H1 (cell line): ENCODE results near the gene WSCD2.

Experiments
- CHD1 ChIP-seq: IDR thresholded peaks from 2 replicates; pipeline ENCODE4 v1.6.1; 2012; ENCODE audit warnings: low read depth, low read length, improper control_type of control experiment
- EZH2 ChIP-seq: fragments of 200-600 bp; sonication (generic); IDR thresholded peaks from 2 replicates; pipeline ENCODE4 v1.7.1; 2012; ENCODE audit warnings: low read depth, mild to moderate bottlenecking, moderate library complexity, low read length, inconsistent platforms; ENCODE audit not compliant: severe bottlenecking
- HDAC6 ChIP-seq: IDR thresholded peaks from one replicate; pipeline ENCODE4 v1.7.1; 2012; ENCODE audit warnings: low read depth, mild to moderate bottlenecking, inconsistent platforms, low read length, moderate library complexity
- JUN ChIP-seq: IDR thresholded peaks from 2 replicates; pipeline ENCODE4 v1.6.1; 2011; ENCODE audit warnings: low read depth, mild to moderate bottlenecking, improper control_type of control experiment, low read length
- POLR2A ChIP-seq, 2 experiments: IDR thresholded peaks; 1 replicate in 1 of 2; 2 replicates in 1 of 2; pipeline ENCODE4 v1.6.1; 2011; ENCODE audit warnings: low read depth in 2 of 2, low read length in 2 of 2, mild to moderate bottlenecking in 2 of 2; ENCODE audit errors: control extremely low read depth in 1 of 2
- POLR2AphosphoS5 ChIP-seq: IDR thresholded peaks from 2 replicates; pipeline ENCODE4 v1.6.1; 2011; ENCODE audit warnings: low read depth, low read length
- RAD21 ChIP-seq, 2 experiments: IDR thresholded peaks in 1 of 2; conservative IDR thresholded peaks in 1 of 2; 2 replicates each; pipeline ENCODE4 v1.6.1; 2011; ENCODE audit warnings: low read depth in 2 of 2, low read length in 2 of 2, improper control_type of control experiment in 1 of 2, inconsistent platforms in 1 of 2, mild to moderate bottlenecking in 1 of 2, moderate library complexity in 1 of 2
- SIN3A ChIP-seq, 2 experiments: IDR thresholded peaks in 1 of 2; conservative IDR thresholded peaks in 1 of 2; 2 replicates each; pipeline ENCODE4 v1.6.1; 2011 to 2012; ENCODE audit warnings: low read length in 2 of 2, improper control_type of control experiment in 1 of 2, low read depth in 1 of 2, mild to moderate bottlenecking in 1 of 2
- SP2 ChIP-seq: IDR thresholded peaks from 2 replicates; pipeline ENCODE4 v1.6.1; 2012; ENCODE audit warnings: mild to moderate bottlenecking, low read length, inconsistent platforms
- SUZ12 ChIP-seq: fragments of 200-600 bp; sonication (generic); IDR thresholded peaks from 2 replicates; pipeline ENCODE4 v1.6.1; 2012; ENCODE audit warnings: mild to moderate bottlenecking, inconsistent platforms, low read length, moderate library complexity, mixed read lengths
- TCF12 ChIP-seq: IDR thresholded peaks from 2 replicates; pipeline ENCODE4 v1.6.1; 2011; ENCODE audit warnings: low read depth, mild to moderate bottlenecking, low read length
- ZNF274 ChIP-seq: IDR thresholded peaks from 2 replicates; pipeline ENCODE4 v1.7.0; 2012; ENCODE audit warnings: low read length, borderline replicate concordance; ENCODE audit errors: extremely low read depth
- TF ChIP-seq, protein P1 (sequence below), 3 experiments: IDR thresholded peaks; 1 replicate in 2 of 3; 2 replicates in 1 of 3; pipeline versions ENCODE4 v1.5.1 to v1.6.1; 2011; ENCODE audit warnings: low read length in 3 of 3, mild to moderate bottlenecking in 3 of 3, inconsistent platforms in 2 of 3, low read depth in 1 of 3, moderate library complexity in 1 of 3; ENCODE audit not compliant: insufficient read depth in 1 of 3; ENCODE audit errors: control extremely low read depth in 1 of 3
- TF ChIP-seq, protein P2 (sequence below): IDR thresholded peaks from 2 replicates; pipeline ENCODE4 v1.6.1; 2011; ENCODE audit warnings: low read depth, mild to moderate bottlenecking, low read length; ENCODE audit not compliant: insufficient read depth

DNA sequence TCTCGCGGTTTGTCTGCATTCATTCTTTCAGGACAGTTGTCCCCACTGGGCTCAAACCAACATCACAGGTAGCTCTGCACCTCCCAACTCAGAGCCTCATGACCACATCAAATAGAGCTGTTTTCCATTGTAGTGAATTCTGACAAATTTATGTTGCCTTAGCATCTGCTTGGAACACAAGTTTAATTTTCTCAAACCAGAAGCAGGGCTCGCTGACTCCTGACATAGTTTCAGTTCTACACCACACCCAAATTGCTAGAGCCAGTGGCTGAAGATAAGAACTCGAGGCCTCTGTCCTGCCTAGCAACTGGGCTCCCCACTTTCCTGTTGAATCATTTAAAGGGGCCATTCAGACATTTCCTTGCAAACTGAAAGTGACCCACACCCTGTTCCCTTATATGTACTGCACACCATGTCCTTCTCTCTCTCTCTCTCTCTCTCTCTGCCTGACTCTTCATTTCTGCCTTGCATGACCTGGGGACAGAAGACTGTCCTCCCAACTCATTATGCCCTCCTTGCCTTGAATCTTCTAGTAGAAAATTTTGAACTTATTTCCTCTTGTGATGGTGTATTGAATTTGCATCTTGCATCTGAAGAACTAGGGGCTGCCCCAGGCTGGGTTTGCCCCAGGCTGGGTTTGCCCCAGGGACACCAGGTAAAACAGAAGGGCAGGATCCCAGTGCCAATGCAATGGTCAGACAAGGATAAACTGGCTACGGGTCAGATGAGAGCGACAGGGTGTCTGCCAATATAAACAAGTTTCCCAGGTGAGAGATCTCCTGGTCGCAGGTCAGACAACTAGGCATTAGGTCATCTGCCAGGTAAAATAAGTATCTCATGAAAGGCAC, 9.7 kb upstream of the WSCD2 start:
- TF ChIP-seq HDAC6 (no peak), EZH2 (no peak), POLR2AphosphoS5 (no peak), SIN3A (conservative IDR thresholded peaks at IDR 0.05 in 1 of 2, IDR thresholded peaks at IDR 0.05 in 1 of 2; ENCODE audit: low read depth in 1 of 2, low read length in 2 of 2) (no peak), JUN (no peak), TCF12 (no peak), POLR2A (IDR thresholded peaks at IDR 0.05; ENCODE audit: control extremely low read depth in 1 of 2, low read depth in 2 of 2, low read length in 2 of 2) (no peak), SUZ12 (no peak), RAD21 (IDR thresholded peaks at IDR 0.05 in 1 of 2, conservative IDR thresholded peaks at IDR 0.05 in 1 of 2; ENCODE audit: low read depth in 2 of 2, low read length in 2 of 2) (no peak), ZNF274 (no peak), SP2 (no peak), CHD1 (no peak)
- TF ChIP-seq, protein P1, sequence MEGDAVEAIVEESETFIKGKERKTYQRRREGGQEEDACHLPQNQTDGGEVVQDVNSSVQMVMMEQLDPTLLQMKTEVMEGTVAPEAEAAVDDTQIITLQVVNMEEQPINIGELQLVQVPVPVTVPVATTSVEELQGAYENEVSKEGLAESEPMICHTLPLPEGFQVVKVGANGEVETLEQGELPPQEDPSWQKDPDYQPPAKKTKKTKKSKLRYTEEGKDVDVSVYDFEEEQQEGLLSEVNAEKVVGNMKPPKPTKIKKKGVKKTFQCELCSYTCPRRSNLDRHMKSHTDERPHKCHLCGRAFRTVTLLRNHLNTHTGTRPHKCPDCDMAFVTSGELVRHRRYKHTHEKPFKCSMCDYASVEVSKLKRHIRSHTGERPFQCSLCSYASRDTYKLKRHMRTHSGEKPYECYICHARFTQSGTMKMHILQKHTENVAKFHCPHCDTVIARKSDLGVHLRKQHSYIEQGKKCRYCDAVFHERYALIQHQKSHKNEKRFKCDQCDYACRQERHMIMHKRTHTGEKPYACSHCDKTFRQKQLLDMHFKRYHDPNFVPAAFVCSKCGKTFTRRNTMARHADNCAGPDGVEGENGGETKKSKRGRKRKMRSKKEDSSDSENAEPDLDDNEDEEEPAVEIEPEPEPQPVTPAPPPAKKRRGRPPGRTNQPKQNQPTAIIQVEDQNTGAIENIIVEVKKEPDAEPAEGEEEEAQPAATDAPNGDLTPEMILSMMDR (IDR thresholded peaks at IDR 0.05; ENCODE audit: control extremely low read depth in 1 of 3, insufficient read depth in 1 of 3, low read depth in 1 of 3, low read length in 3 of 3) = no peak
- TF ChIP-seq, protein P2, sequence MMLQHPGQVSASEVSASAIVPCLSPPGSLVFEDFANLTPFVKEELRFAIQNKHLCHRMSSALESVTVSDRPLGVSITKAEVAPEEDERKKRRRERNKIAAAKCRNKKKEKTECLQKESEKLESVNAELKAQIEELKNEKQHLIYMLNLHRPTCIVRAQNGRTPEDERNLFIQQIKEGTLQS = no peak
